ENCODE results near the gene CDH23. TPM values are rescaled to one million over a fixed set of nuclear protein-coding genes. Genes with fewer than 3 reads are reported as not detected.

Gene CDH23
- total RNA-seq, 1 donor from 2014 or later = under 0.01 TPM

Other genes with a start within 250 kb of the CDH23 start
- 12.1 and 15.1 TPM in 2 replicates for gene UNC5B, start 184.3 kb upstream of the CDH23 start, total RNA-seq
- gene SLC29A3, start 77.7 kb upstream of the CDH23 start, total RNA-seq = 2.0 and 2.6 TPM in 2 replicates